Measurements from ENCODE around the gene DHH.
A peak's percentile ranks its signal among the peaks of the same experiment; 100 is the strongest.

DHH gene

DNA sequence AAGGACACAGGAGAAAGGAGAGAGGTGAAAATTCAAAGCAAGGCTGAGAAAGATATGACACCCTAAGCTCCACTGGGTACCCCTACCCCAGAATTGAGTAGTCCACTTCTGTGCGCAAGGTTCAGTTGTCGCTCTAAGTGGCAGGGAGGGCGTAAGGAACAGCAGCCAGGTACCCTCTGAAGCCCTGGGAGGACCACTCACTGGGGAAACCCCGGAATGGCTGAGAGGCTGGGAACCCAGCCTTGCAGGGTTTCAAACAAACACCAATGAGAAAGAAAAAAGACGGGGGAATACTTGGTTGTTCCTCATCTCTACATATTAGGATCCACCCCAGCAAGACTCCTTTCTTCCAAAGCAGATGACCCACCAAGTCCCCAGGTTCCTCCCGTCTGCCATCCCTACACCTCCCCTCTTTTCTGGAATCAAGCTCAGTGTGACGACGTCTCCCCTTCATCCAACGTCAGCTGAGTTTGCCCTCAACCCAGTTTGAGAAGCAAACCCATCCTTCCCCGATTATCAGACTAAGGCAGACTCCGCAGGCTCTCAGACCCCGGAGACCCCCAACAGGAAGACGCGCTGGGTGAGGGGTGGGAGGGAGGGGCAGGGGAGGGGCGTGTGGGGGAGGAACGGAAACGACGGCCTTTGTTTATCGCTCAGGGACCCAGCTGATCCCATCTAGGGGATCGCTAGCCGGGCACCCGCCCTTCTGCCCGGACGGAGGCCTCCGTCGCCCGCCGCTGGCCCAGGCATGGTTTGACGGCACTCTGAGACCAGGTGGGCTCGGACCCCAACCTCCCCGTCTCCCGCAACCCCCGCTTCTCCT, 15.3 kb upstream of the DHH start:
- no peak for DNase-seq (ENCODE audit: low spot score)

DNA sequence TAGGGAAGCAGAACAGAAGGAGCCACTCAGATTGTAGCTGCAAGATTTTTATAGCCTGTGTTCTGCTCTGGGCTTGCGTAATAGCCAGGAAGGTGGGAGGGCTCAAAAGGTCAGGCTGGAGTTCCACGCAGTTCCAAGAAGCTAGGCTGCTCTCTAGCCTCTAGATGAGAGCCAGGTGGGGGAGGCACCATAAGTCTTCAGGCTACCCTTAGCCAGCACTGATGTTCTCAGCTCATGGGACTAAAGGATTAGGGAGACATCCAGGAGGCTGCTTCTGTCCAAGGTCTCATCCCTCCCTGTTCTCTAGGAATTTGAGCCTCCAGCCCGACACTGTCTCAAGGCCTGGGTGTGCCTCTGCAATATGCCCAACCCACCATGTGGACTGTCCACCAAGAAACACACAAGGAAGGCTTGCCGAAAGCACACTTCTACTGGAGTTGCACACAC, 14.4 kb upstream of the DHH start:
- peak; percentile 20 for DNase-seq (ENCODE audit: low spot score)

DNA sequence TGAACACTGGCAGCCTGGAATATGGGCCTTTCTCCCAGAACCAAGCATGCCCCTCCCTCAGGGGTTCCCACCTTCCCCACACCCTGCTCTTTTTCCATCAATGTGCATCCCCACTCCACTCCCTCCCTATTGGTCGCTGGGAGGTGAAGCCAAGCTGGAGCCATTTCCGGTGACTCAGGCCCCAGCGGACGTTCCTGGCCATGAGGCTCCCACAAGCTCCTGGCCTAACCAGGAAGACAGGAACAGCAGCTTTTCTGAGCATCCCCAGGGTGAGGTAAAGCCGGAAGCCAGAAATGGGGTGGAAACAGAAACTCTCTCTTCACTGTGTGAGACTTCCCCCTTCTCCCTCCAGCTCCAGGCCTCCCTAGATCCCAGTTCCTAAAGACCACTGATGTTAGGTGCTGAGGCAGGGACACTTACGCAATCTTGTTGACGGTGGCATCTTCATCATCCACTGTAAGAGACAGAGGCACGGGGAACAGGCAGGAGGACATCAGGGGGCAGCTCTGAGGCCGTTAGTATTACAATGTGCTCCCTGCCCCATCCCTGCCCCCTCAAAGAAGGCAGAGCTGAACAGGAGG, 11.0 kb upstream of the DHH start:
- DNase-seq (ENCODE audit: low spot score) = no peak

DNA sequence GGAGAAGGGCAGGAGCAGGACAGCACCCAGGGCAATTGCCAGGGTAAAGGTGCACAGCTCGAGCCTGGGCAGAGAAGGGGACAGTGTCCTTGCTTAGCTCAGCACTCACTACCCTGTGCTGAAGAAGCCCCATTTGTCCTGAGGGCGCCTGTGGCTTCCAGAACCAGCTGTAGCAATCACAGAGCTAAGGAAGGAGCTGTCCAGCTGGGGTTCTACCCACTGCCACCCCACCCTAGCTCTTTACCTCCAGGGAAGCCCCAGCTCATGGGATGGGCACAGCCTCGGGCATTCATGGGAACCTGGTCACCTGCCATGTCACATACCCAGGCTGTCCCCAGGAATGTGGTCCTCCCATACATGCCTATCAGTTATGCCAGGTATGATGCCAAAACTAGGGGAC, 10.2 kb upstream of the DHH start:
- no peak for DNase-seq (ENCODE audit: low spot score)

DNA sequence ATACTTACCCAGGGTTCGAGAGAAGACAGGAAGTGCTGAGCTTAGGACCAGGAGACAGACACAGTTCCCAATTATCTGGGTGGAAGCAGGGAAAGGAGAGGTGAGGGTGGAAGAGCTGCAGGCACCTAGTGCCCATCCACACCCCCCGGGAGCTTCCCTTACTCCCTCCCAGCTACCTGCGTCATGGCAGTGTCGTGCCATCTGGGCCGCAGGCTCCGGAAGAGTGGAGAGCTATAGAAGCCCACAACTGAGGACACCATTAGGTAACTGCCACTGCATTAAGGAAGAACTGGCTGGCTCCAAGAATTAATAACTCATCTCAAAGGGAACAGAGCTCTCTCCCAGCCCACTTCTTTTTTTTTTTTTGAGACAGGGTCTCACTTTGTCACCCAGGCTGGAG, 5.8 kb upstream of the DHH start:
- DNase-seq (ENCODE audit: low spot score) = no peak

DNA sequence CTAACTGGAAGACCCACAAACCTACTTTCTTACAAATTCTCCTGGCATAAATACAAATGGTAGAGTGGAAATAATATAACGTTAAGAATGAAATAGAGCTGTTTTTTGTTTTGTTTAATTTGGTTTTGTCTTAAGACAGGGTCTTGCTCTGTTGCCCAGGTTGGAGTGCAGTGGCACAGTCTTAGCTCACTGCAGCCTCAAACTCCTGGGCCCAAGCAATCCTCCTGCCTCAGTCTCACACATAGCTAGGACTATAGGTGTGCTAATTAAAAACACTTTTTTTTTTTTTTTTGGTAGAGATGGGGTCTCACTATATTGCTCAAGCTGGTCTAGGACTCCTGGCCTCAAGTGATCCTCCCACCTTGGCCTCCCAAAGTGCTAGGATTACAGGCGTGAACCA, 4.1 kb upstream of the DHH start:
- no peak for DNase-seq (ENCODE audit: low spot score)

DNA sequence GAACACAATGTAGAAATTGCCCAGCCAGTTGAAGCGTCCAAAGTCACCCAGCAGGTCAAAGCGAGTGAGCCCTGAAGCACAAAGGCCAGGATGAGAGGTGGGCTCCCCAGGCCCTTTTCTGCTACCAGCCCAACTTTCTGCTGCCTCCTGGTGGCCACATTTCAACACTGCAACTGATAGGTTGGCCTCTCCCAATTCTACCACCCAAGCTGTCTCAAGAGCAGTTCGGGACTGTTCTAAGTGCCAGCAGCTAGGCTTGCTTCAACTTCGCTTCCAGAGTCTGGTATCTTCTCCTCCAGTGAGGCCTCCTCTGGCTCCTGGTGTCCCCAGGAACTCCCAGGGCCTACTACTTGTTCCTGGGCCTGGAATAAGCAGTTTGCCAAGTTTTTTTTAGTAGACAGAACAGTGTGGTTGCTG, 3.4 kb upstream of the DHH start:
- DNase-seq (ENCODE audit: low spot score) = peak; percentile 41

DNA sequence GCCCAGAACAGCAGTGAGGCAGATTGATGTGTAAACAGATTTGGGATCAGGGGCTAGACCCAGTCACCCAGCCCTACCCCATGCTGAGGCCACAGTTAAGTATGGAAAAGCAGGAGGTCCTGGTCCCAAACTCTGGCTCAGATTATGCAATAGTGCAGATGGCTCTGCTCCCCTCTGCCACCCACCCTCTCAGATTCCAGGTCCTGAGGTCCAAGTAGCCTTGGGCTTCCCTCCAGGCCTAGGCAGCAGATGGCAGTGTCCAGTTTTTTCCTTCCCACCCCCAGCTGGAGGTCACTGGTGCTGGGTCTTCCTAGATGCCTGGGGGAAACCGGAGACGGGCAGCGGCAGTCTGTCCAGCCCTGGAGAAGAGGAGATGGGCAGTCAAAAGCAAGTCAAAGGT, 2.8 kb upstream of the DHH start:
- no peak for DNase-seq (ENCODE audit: low spot score)

DNA sequence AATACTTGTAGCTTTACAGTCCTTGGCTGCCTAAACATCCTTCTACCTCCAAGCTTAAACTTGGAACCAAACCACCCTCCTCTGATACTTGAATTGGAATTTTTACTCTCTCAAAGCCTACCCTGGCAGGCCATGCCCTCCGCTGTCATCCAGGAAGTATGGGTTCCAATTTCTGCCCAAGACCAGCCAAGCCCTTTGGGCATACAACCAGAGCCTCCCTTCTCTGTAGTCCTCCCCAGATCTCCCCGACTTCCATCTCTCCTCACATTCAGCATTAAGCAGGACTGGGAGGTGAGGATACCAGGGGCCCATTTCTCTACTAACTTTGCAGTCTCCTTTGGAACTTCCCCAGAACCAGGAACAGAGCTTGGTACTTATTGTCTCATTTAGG, 369 bp upstream of the DHH start:
- no peak for DNase-seq (ENCODE audit: low spot score)

DNA sequence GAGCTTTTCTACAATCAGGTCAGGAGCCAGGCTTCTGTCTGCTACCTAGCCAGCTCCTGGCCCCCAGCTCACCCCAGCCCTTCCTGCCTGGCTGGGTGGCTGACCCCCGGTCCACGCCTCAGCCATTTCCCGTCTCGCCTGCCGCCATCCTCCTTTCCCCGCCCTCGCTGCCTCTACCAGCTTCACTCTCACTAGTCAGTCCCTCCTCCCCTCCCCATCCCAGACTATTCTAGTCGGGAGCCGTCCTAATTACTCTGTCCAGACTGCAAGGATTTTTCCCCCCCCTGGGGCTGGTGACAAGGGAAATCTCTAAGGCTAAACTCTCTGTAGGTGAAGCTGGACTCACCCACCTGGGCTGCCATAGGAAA, 825 bp downstream of the DHH start:
- DNase-seq (ENCODE audit: low spot score) = no peak

DNA sequence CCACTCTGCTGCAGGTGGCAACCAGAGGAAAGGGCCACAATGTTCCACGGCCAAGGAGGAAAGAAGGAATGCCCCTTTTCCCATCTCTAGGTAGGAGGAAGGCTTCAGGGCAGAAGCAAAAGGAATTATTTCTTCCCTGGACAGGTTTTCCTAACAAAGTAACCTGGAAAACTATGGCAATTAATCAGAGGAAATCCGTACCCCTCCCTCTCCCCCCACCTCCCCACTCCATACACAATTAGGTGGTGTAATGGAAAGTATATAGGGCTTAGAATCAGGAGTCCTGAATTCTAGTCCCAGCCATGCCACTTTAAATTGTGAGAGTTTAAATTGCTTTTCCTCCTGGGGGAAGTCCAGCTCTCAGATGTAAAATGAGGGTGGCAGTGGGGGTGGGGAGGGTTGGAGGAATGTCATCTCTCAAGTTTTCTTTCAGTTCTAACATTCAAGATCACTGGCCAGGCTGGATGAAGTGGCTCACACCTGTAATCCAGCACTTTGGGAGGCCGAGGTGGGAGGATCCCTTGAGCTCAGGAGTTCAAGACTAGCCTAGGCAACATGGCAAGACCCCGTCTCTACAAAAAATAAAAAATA, 1.7 kb downstream of the DHH start:
- DNase-seq (ENCODE audit: low spot score) = no peak

DNA sequence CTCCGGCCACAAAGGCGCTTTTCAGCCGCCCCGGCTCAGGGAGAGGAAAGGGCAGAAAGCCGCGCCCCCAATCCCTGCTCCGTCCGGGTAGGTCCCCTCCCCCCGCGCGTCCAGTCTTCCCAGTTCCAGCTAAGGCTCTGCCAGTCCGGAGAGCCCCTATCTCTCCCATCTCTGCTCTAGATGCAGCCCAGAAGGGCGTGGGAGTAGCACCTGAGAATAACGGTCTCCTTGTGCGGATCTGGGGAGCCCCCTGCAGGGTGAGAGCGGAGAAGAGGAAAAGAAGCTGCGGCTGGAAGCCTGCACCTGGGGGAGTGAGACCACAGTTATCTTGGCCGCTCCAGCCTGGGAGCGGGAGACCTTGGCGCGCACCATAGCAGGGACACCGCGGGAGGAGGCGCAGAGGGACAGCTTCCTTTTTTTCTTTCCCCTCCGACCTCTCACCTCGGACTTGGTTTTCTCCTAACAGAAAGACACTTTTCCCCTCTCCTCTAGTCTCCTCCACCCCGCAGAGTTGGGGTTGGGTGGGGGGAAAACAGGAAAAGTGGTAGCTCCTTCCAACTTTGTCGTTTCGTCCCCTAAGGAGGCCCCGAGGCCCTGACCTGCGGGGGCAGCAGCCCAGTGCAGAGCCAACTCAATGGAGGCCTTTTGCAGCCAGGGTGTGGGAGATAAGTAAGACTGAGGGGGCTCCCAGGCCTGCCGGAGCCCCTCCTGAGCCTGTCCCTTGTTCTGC, 2.4 kb downstream of the DHH start:
- peak; percentile 53 for DNase-seq (ENCODE audit: low spot score)

DNA sequence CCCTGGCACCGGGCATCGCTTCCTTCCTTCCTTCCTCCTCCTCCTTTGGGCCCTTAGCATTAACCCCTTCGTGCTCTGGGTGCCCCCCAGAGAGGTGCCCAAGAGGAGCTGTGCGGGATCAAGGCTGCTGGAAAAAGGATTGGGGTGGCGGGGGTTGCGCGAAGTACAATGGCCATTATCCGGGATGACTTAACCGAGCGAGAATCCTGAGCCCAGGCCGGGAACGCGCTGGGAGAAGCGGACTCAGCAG, 2.8 kb downstream of the DHH start:
- DNase-seq (ENCODE audit: low spot score) = no peak

DNA sequence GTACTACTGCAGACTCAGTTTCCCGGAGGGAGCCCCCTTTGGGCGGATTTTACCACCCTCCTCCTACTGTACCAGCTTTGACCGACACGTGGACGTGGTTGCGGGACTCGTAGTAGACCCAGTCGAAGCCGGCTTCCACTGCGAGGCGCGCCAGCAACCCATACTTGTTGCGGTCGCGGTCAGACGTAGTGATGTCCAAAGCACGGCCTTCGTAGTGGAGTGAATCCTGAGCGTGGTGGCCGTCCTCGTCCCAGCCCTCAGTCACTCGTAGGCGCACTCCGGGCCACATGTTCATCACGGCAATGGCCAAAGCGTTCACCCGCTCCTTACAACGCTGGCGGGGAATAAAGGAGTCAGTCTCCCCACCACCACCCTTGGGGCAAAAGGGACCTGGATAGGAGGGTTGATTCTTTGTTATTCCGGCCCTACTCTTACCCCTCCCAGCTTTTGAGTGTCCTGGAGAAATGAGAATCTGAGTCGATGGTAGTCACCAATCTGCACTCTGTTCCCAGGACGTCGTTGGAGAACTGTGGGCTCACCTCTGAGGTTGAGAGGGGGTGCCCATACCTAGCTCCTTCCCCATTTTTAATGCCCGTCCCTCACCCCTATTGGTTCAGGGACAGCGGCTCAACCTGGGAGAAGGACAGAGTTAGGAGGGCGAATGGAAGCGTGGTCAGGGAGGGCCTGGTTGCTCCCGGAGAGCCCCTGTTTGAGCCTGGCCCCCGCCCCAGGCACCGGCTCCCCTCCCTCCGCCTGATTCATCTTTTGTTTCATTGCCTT, 3.4 kb downstream of the DHH start:
- DNase-seq (ENCODE audit: low spot score) = no peak

DNA sequence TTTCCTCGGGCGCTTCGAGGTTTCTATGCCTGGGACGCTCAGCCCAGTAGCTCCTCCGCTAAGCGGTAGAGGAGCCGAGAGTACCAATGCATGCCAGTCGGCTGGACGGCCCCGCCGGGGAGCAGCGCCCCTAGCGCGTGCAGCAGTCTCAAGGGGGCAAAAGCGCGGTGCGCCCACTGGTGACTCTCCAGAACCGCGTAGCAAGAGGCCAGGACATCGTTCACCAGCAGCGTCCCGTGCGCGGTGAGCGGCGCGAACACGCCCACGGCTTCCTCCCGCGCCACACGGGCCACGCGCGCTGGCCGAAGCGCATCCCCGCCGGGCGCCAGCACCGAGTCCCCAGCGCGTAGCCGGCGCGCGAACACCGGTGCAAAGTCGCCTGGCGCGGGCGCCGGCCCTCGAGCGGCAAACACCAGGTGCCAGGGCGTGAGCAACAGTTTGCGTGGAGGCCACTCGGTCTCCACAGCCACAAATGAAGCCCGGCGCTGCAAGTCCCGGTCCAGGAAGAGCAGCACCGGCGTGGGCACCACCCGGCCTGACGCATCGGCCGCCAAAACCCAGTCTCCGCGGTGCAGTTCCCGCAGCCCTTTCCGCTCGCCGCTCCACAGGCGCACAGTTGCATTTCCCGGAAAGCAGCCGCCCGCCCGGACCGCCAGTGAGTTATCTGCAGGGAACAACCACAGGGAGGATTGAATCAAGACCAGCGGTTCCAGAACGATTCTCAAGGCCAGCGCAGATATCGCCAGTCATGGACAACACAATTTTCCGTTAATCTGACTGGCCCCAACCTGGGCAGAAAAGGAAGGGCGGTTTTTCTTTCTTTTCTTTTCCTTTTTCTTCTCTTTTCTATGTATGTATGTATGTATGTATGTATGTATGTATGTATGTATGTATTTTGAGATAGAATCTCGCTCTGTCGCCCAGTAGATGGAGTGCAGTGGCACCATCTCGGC, 4.5 kb downstream of the DHH start:
- peak; percentile 35 for DNase-seq (ENCODE audit: low spot score)

DNA sequence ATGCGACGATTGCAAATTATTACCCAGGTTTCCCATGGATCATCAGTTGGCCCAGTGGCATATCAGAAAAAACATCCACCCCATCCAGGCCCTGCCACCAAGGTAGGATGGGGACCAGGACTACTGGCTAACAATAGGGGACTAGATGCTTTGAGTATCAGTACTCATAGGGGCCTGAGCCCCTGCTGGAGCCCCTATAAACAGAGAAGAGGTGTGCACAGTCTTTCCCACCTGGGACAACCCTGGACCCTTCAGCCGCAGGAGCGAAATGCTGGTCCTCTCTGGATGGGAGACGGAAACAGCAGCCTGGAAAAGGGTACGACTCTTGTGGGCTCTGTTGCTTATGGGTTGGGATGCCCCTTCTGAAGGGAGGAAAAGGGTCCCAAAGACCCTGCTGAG, 5.7 kb downstream of the DHH start:
- DNase-seq (ENCODE audit: low spot score) = no peak

DNA sequence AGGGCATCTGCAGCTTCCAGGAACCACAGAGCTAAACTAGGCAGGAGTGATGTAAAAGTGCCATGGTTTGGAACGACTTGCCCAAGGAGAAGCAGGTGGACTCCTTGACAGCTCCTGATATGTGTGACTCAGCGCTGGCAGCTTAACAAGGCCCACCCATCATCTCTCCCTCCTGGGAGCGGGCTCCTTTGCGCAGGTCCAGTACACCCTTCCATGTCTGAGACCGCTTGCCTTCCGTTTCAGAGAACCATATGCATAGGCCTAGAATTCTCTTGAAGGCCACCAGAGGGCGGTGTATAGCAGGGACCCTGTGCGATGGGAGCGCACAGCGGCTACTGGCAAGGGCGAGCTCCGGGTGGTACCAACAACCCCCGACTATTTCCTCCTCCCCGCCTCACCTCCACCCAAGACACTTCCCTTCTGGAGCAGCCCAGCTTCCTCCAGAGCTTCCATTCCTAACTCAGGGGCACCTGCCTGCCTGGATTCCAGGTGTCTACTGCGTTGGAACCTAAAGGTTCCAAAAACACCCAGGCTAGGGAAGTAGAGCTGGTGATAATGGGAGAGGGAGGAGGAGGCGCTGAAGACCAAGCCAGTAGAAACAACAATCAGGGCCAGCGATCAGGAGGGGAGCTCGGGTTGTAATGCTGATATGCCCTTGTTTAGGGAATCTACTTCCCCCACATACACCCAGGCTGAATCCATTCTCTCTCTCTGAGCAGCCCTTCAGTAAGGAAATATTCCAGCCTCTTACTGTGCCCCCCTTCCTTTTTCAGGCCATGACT, 6.3 kb downstream of the DHH start:
- peak; percentile 97 for DNase-seq (ENCODE audit: low spot score)

DNA sequence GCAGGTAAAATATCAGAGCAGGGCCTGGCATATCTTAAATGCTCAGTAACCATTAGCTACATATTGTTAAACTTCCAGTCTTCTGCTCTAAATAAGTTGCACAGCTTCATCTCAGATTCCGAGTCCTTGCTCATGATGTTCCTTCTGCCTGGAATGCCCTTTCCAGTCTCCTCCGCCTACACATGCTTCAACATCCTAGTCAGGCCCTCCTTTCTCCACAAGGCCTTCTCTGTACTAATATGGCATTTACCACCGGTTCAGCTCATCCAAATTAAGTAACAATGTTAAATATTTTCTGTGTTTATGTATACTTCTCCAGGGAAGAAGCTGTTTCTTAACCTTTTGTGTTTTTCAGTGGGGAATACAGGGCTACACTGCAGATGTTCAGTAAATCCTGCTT, 8.5 kb downstream of the DHH start:
- no peak for DNase-seq (ENCODE audit: low spot score)

DNA sequence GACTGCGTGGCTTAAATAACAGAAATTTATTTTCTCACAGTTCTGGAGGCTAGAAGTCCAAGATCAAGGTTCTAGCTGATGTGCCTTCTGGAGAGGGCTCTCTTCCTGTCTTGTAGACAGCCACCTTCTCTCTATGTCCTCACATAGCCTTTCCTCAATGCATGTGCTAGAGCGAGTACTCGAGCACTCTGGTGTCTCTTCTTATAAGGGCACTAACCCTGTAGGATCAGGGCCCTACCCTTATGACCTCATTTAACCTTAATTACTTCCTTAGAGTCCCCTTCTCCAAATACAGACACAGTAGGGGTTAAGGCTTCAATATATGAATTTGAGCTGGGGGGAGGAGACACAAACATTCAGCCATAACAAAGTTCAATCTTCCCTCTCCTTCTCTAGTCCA, 10.2 kb downstream of the DHH start:
- DNase-seq (ENCODE audit: low spot score) = no peak

DNA sequence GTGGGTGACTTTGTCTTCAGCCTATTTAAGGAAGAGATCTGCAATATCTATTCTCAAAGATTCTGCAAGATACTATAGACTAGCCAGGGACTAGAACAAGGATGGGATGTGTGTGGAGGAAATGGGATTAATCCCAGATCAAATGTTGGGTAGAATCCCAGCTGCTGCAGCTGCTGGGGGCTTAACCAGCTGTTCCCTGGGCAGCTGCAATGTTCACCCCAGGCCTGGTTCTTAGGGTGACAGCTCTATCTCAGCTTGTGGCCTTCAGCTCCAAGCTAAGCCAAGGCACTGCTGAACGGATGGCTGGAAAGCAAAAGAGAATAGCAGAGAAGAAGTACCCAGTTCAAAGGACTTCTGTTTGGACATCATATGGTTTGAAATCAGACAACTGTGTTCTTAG, 14.8 kb downstream of the DHH start:
- no peak for DNase-seq (ENCODE audit: low spot score)

DNA sequence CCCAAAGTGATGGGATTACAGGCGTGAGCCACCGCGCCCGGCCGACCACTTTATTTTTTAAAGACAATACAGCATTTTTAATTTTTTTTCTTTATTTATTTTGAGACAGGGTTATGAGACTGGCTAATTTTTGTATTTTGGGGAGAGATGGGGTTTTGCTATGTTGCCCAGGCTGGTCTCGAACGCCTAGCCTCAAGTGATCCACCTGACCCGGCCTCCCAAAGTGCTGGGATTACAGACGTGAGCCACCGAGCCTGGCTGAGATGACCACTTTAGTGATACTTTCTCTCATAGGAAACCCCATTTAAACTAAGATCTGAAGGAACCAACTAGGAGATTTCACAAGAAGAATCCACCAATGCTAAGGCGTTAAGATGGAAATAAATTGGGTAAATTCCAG, 23.6 kb downstream of the DHH start:
- DNase-seq (ENCODE audit: low spot score) = no peak

All from kidney tubule cell (primary cell).